Common myeloid progenitor, CD34-positive (primary cell): ENCODE data around the gene FOXP1.

Source experiments
- CTCF ChIA-PET: fragments of 350-600 bp; sonication (Branson Sonifier 250); formaldehyde crosslinking; loops from one replicate; lab custom pipeline; 2021; ENCODE audit warnings: antibody characterized with exemption; lab: Charles Lee
- POLR2A ChIA-PET: fragments of 350-600 bp; sonication (Branson Sonifier 250); formaldehyde crosslinking; loops from one replicate; lab custom pipeline; 2021; ENCODE audit warnings: antibody characterized with exemption; lab: Charles Lee
- DNase-seq, 3 donors: peaks; one replicate each; pipeline versions ENCODE4 v3.0.0 to v3.0.0-alpha.2; 2013
- H3K27ac ChIP-seq, 2 experiments: 1 replicate in 1 of 2; 2 replicates in 1 of 2; pipeline ENCODE4 v1.7.0; 2013; ENCODE audit warnings: inconsistent platforms in 2 of 2, low read length in 2 of 2, mild to moderate bottlenecking in 2 of 2, low read depth in 1 of 2, moderate library complexity in 1 of 2; ENCODE audit not compliant: severe bottlenecking in 2 of 2, insufficient read depth in 1 of 2, poor library complexity in 1 of 2
- H3K27me3 ChIP-seq, 5 experiments: replicated peaks in 2 of 5; 1 replicate in 3 of 5; 2 replicates in 2 of 5; pipeline versions ENCODE4 v1.6.1 to v1.7.0; 2013; ENCODE audit warnings: low read length in 4 of 5, mild to moderate bottlenecking in 2 of 5, moderate library complexity in 2 of 5, inconsistent platforms in 1 of 5; ENCODE audit not compliant: insufficient read depth in 5 of 5, control insufficient read depth in 4 of 5
- H3K36me3 ChIP-seq, 4 experiments: 1 replicate in 2 of 4; 2 replicates in 2 of 4; pipeline versions ENCODE4 v1.6.1 to v1.7.0; 2013; ENCODE audit warnings: low read length in 3 of 4, control low read depth in 1 of 4, mild to moderate bottlenecking in 1 of 4; ENCODE audit not compliant: control insufficient read depth in 4 of 4, insufficient read depth in 4 of 4
- H3K4me1 ChIP-seq, 4 experiments: 1 replicate in 3 of 4; 2 replicates in 1 of 4; pipeline versions ENCODE4 v1.6.1 to v1.7.1; 2013; ENCODE audit warnings: low read length in 3 of 4, mild to moderate bottlenecking in 3 of 4, control low read depth in 1 of 4, inconsistent platforms in 1 of 4, moderate library complexity in 1 of 4; ENCODE audit not compliant: control insufficient read depth in 4 of 4, insufficient read depth in 4 of 4; ENCODE audit errors: control extremely low read depth in 1 of 4
- H3K4me3 ChIP-seq, 7 experiments: 1 replicate in 4 of 7; 2 replicates in 3 of 7; pipeline versions ENCODE4 v1.5.1 to v1.7.0; 2013; ENCODE audit warnings: mild to moderate bottlenecking in 7 of 7, low read length in 6 of 7, moderate library complexity in 6 of 7, inconsistent platforms in 2 of 7, low read depth in 2 of 7, control low read depth in 1 of 7; ENCODE audit not compliant: insufficient read depth in 4 of 7, control insufficient read depth in 1 of 7; ENCODE audit errors: extremely low read depth in 1 of 7
- H3K9me3 ChIP-seq, 5 experiments: 1 replicate in 4 of 5; 2 replicates in 1 of 5; pipeline versions ENCODE4 v1.6.1 to v1.7.1; 2013; ENCODE audit warnings: low read length in 4 of 5, mild to moderate bottlenecking in 2 of 5, inconsistent platforms in 1 of 5, low read depth in 1 of 5, moderate library complexity in 1 of 5; ENCODE audit not compliant: control insufficient read depth in 4 of 5, insufficient read depth in 2 of 5; ENCODE audit errors: control extremely low read depth in 1 of 5
- WGBS: methylation state at CpG from one replicate; pipeline ENCODE4 v1.1.5; 2013; ENCODE audit not compliant: insufficient coverage; 5-methylcytosine and 5-hydroxymethylcytosine counted together

The FOXP1 gene

DNA sequence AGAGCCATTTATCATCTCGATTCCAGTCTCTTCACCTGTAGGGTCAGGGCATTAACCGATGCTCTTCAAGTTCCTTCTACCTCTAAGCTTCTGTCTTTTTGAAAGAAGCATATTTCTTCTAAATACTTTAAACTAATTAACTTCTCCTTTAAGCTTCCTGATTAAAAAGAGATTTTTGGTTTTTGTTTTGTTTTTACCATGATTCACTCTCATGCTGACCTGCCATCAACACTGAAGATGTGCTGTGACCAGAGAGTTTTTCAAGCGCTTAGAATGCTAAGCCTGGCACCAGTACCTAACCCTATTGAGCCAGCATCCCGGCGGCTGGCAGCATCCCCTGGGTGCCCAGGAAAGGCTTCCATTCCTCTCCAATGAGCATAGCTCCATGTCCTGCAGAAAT, 89.3 kb downstream of the FOXP1 start:
- Histone ChIP-seq H3K36me3 (peaks cover 12 to 41% (median 23%) of the 10 kb centered on the region in 4 experiments), H3K4me1 (peaks cover 0 to 30% (median 11%) of the 10 kb centered on the region in 4 experiments), H3K4me3 (peak overlapping the region in 1 of 7 experiments; percentile 6), H3K9me3 (peaks cover 0 to 13% (median 4%) of the 10 kb centered on the region in 5 experiments), H3K27ac (peak overlapping the region in 1 of 2 experiments; percentile 50), H3K27me3 (no peaks in the 10 kb centered on the region)
- ChIA-PET CTCF (interaction anchor here (0.9 to 1.3 kb wide), 4 partner anchors 8 to 31 kb away, joined by 3 to 4 read pairs (median 3); no protein-coding TSS in a partner anchor), POLR2A (interaction anchor here (0.6 to 0.9 kb wide), 2 partner anchors 18 to 99 kb away, joined by 3 read pairs; no protein-coding TSS in a partner anchor)
- DNase-seq: peak in 2 of 3 donors; percentile 63 to 73
- WGBS: 100% methylated on average over 3 of the region's 5 CpGs

GRCh38 chr3:71492974-71493771, 90.4 kb downstream of the FOXP1 start:
- DNase-seq: peak in 2 of 3 donors; percentile 56 to 66
- CTCF ChIA-PET: no interaction called here
- Histone ChIP-seq H3K27me3 (no peaks in the 10 kb centered on the region), H3K27ac (peak overlapping the region in 1 of 2 experiments; percentile 25), H3K4me1 (peaks cover 0 to 35% (median 14%) of the 10 kb centered on the region in 4 experiments), H3K36me3 (peaks cover 12 to 43% (median 25%) of the 10 kb centered on the region in 4 experiments), H3K9me3 (peaks cover 0 to 13% (median 4%) of the 10 kb centered on the region in 5 experiments), H3K4me3 (no peak overlapping the region)
- 96% methylated on average over 5 of the region's 9 CpGs for WGBS
- POLR2A ChIA-PET: interaction anchor here (0.9 kb wide), 1 partner anchor 19 kb away, joined by 3 read pairs; no protein-coding TSS in a partner anchor

DNA sequence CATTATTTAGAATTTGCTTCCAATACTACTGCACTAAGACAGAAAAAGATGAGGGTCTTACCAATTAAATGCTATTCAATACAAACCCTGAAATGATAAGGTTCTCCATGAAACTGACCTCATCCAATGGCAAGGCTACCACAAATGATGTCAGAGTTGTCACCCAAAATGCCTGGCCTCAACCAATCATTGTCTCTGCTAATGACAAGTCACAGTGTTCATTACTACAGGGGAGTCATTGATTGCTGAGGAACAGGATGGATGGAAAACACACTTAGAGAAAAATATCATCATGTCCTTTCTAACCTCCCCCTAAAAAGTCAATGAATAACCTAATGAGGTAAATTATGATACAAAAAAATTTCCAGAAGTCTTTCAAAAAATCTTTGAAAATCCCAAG, 91.0 kb downstream of the FOXP1 start:
- Histone ChIP-seq H3K9me3 (peaks cover 0 to 13% (median 4%) of the 10 kb centered on the region in 5 experiments), H3K4me1 (peaks cover 0 to 37% (median 16%) of the 10 kb centered on the region in 4 experiments), H3K36me3 (peaks cover 12 to 43% (median 25%) of the 10 kb centered on the region in 4 experiments), H3K27ac (no peak overlapping the region), H3K27me3 (no peaks in the 10 kb centered on the region), H3K4me3 (no peak overlapping the region)
- CTCF ChIA-PET: interaction anchor here (1.8 kb wide), 1 partner anchor 12 kb away, joined by 6 read pairs; no protein-coding TSS in a partner anchor
- no peak for DNase-seq
- POLR2A ChIA-PET: no interaction called here

DNA sequence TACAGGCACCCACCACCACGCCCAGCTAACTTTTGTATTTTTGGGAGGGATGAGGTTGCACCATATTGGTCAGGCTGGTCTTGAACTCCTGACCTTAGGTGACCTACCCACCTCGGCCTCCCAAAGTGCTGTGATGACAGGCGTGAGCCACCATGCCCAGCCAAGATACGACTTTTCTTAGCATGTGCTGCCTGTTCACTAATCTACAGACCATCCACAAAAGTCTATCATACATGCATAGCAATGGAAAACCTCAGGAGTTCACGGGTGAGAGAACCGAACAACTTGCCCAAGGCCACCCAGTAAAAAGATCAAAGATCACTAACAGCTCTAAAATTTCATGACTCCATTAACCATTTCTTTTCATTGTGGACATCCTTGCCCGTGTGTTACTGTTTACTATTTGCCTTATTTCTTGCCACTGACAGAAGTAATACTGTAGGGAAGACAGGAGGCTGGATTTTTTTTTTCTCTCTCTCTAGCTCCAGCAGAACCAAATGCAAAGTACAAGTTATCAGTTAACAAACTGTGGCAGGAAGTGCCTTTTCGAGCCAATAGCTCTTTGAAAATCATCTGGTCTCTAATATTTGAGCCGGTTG, 92.3 kb downstream of the FOXP1 start:
- peaks cover 5 to 37% (median 21%) of the 10 kb centered on the region in 4 experiments for H3K4me1 ChIP-seq
- CTCF ChIA-PET: interaction anchor here (0.9 to 1.8 kb wide), 8 partner anchors 13 to 96 kb away, joined by 3 to 6 read pairs (median 3); no protein-coding TSS in a partner anchor
- H3K4me3 ChIP-seq: no peak overlapping the region
- no peaks in the 10 kb centered on the region for H3K27me3 ChIP-seq
- H3K27ac ChIP-seq: no peak overlapping the region
- WGBS: 100% methylated on average over 4 of the region's 9 CpGs
- POLR2A ChIA-PET: no interaction called here
- peaks cover 12 to 43% (median 25%) of the 10 kb centered on the region in 4 experiments for H3K36me3 ChIP-seq
- H3K9me3 ChIP-seq: peaks cover 0 to 13% (median 4%) of the 10 kb centered on the region in 5 experiments
- peak in 2 of 3 donors; percentile 30 to 58 for DNase-seq

GRCh38 chr3:71490692-71491091, 92.8 kb downstream of the FOXP1 start:
- Histone ChIP-seq H3K27ac (no peak overlapping the region), H3K4me1 (peaks cover 7 to 35% (median 19%) of the 10 kb centered on the region in 4 experiments), H3K9me3 (peaks cover 0 to 13% (median 4%) of the 10 kb centered on the region in 5 experiments), H3K36me3 (peaks cover 12 to 41% (median 25%) of the 10 kb centered on the region in 4 experiments), H3K4me3 (no peak overlapping the region), H3K27me3 (no peaks in the 10 kb centered on the region)
- DNase-seq: no peak
- ChIA-PET CTCF (interaction anchor here (0.9 to 1.8 kb wide), 7 partner anchors 8 to 95 kb away, joined by 3 to 6 read pairs (median 3); no protein-coding TSS in a partner anchor), POLR2A (no interaction called here)
- 100% methylated on average over 1 of the region's 3 CpGs for WGBS

DNA sequence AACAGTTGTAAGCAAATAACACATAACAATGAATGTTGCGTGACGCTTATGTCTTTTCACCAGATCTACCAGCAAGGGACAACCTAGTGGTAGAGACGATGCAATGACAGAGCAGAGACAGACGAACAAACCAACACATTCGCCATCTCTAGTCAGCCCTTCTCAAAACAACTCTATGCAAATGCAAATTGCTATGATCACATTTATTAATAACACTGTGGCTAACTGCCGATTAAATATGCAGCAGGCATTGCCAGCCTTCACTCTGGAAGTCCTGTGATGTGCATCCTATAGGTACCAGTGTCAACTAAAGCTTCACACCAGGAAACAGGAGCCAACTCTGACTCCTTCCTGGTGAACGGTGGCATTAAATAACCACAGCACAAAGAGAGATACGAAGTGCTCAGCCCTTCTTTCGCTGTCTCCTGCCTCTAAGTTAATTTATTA, 94.2 kb downstream of the FOXP1 start:
- CTCF ChIA-PET: interaction anchor here (1.2 to 1.5 kb wide), 3 partner anchors 8 to 61 kb away, joined by 3 to 6 read pairs (median 5); no protein-coding TSS in a partner anchor

More for the DNA sequence above, 94.2 kb downstream of the FOXP1 start:
- H3K9me3 ChIP-seq: peaks cover 0 to 13% (median 4%) of the 10 kb centered on the region in 5 experiments
- H3K27ac ChIP-seq: no peak overlapping the region
- H3K27me3 ChIP-seq: no peaks in the 10 kb centered on the region
- H3K36me3 ChIP-seq: peaks cover 12 to 41% (median 25%) of the 10 kb centered on the region in 4 experiments
- no peak overlapping the region for H3K4me3 ChIP-seq
- H3K4me1 ChIP-seq: peaks cover 8 to 32% (median 18%) of the 10 kb centered on the region in 4 experiments
- DNase-seq: no peak
- 92% methylated on average over 9 of the region's 9 CpGs for WGBS
- POLR2A ChIA-PET: interaction anchor here (1.1 kb wide), 1 partner anchor 9 kb away, joined by 3 read pairs; no protein-coding TSS in a partner anchor
